Lower leg skin (tissue), 3 donors: ENCODE measurements around the gene TMEM174.

Source experiments
- CTCF ChIP-seq, 3 donors: fragments of 450-650 bp; IDR thresholded peaks; one replicate each; pipeline ENCODE4 v1.5.1; 2016; ENCODE audit warnings: antibody characterized with exemption in 3 of 3, mild to moderate bottlenecking in 3 of 3, moderate library complexity in 2 of 3
- POLR2A ChIP-seq, 2 donors: fragments of 450-650 bp; IDR thresholded peaks; one replicate each; pipeline ENCODE4 v1.6.1; 2016 to 2017; ENCODE audit warnings: antibody characterized with exemption in 2 of 2, mild to moderate bottlenecking in 1 of 2, moderate library complexity in 1 of 2

- TF ChIP-seq CTCF (IDR thresholded peaks at IDR 0.05) (no peak), POLR2A (IDR thresholded peaks at IDR 0.05) (no peak)
Measured at GRCh38 chr5:73214306-73214705, 41.3 kb downstream of the TMEM174 start.
